ENCODE data around the gene MAP1LC3B2. TPM values are rescaled to one million over a fixed set of nuclear protein-coding genes. Genes with fewer than 3 reads are reported as not detected.

MAP1LC3B2 gene
- total and polyA plus RNA-seq, 3 experiments from 2014 or later = 0.96 to 5.8 (median 1.7) TPM

GRCh38 chr12:116556356-116556952 lies 2.7 kb upstream of the MAP1LC3B2 start:
- H3K27me3 Mint-ChIP-seq = peaks cover 0 to 4% of the 10 kb centered on the region in 2 donors
- ChIA-PET CTCF (no interaction called here), POLR2A (no interaction called here)
- no peak overlapping the region for H3K27ac ChIP-seq (ENCODE audit: low read depth, low read length)
- no peaks in the 10 kb centered on the region for H3K9me3 ChIP-seq (ENCODE audit: low read length)
- H3K36me3 ChIP-seq (ENCODE audit: insufficient read depth, low read length) = no peaks in the 10 kb centered on the region
- no peaks in the 10 kb centered on the region for H3K27me3 ChIP-seq (ENCODE audit: insufficient read depth, low read length, poor library complexity, severe bottlenecking)
- peak overlapping the region in 1 of 7 donors; percentile 1 for H3K4me3 Mint-ChIP-seq
- no peaks in the 10 kb centered on the region for H3K36me3 Mint-ChIP-seq
- H3K4me1 ChIP-seq (ENCODE audit: insufficient read depth, low read length) = peaks cover 34% of the 10 kb centered on the region
- no peak overlapping the region for H3K4me3 ChIP-seq (ENCODE audit: low read length)
- H3K9me3 Mint-ChIP-seq = peaks cover 0 to 2% (median 0%) of the 10 kb centered on the region in 5 donors
- H3K4me1 Mint-ChIP-seq = peaks cover 24 to 37% (median 24%) of the 10 kb centered on the region in 3 donors
- DNase-seq = no peak
- peak overlapping the region in 1 of 8 donors; percentile 54 for H3K27ac Mint-ChIP-seq

GRCh38 chr12:116556964-116557698 lies 2.0 kb upstream of the MAP1LC3B2 start:
- H3K27me3 Mint-ChIP-seq = peaks cover 0 to 4% of the 10 kb centered on the region in 2 donors
- H3K27ac Mint-ChIP-seq = peak overlapping the region in 1 of 8 donors; percentile 22
- peak overlapping the region in 1 of 7 donors; percentile 1 for H3K4me3 Mint-ChIP-seq
- peaks cover 0 to 2% (median 0%) of the 10 kb centered on the region in 5 donors for H3K9me3 Mint-ChIP-seq
- Histone ChIP-seq H3K27ac (ENCODE audit: low read depth, low read length) (no peak overlapping the region), H3K4me3 (ENCODE audit: low read length) (no peak overlapping the region), H3K27me3 (ENCODE audit: insufficient read depth, low read length, poor library complexity, severe bottlenecking) (no peaks in the 10 kb centered on the region), H3K36me3 (ENCODE audit: insufficient read depth, low read length) (no peaks in the 10 kb centered on the region), H3K9me3 (ENCODE audit: low read length) (no peaks in the 10 kb centered on the region), H3K4me1 (ENCODE audit: insufficient read depth, low read length) (peaks cover 39% of the 10 kb centered on the region)
- POLR2A ChIA-PET = no interaction called here
- CTCF ChIA-PET = no interaction called here
- peaks cover 24 to 39% (median 24%) of the 10 kb centered on the region in 3 donors for H3K4me1 Mint-ChIP-seq
- H3K36me3 Mint-ChIP-seq = no peaks in the 10 kb centered on the region
- no peak for DNase-seq

GRCh38 chr12:116558280-116559161 lies 660 bp upstream of the MAP1LC3B2 start:
- no peak for DNase-seq
- H3K36me3 Mint-ChIP-seq = peaks cover 0 to 5% (median 0%) of the 10 kb centered on the region in 3 donors
- peaks cover 24 to 39% (median 24%) of the 10 kb centered on the region in 3 donors for H3K4me1 Mint-ChIP-seq
- CTCF ChIA-PET = interaction anchor here (0.5 to 2.1 kb wide), 6 partner anchors 8 to 133 kb away, joined by 3 to 7 read pairs (median 4); no protein-coding TSS in a partner anchor
- Histone ChIP-seq H3K4me1 (ENCODE audit: insufficient read depth, low read length) (peaks cover 39% of the 10 kb centered on the region), H3K36me3 (ENCODE audit: insufficient read depth, low read length) (no peaks in the 10 kb centered on the region), H3K27me3 (ENCODE audit: insufficient read depth, low read length, poor library complexity, severe bottlenecking) (no peaks in the 10 kb centered on the region), H3K27ac (ENCODE audit: low read depth, low read length) (peak overlapping the region; percentile 88), H3K4me3 (ENCODE audit: low read length) (peak overlapping the region; percentile 40), H3K9me3 (ENCODE audit: low read length) (no peaks in the 10 kb centered on the region)
- H3K27ac Mint-ChIP-seq = peak overlapping the region; percentile 85 to 99 (median 96)
- POLR2A ChIA-PET = interaction anchor here (1.5 kb wide), 1 partner anchor 25 kb away, joined by 9 read pairs; no protein-coding TSS in a partner anchor
- H3K27me3 Mint-ChIP-seq = peaks cover 0 to 4% of the 10 kb centered on the region in 2 donors
- H3K4me3 Mint-ChIP-seq = peak overlapping the region in 6 of 7 donors; percentile 80 to 90 (median 84)
- H3K9me3 Mint-ChIP-seq = peaks cover 0 to 4% (median 2%) of the 10 kb centered on the region in 5 donors

DNA sequence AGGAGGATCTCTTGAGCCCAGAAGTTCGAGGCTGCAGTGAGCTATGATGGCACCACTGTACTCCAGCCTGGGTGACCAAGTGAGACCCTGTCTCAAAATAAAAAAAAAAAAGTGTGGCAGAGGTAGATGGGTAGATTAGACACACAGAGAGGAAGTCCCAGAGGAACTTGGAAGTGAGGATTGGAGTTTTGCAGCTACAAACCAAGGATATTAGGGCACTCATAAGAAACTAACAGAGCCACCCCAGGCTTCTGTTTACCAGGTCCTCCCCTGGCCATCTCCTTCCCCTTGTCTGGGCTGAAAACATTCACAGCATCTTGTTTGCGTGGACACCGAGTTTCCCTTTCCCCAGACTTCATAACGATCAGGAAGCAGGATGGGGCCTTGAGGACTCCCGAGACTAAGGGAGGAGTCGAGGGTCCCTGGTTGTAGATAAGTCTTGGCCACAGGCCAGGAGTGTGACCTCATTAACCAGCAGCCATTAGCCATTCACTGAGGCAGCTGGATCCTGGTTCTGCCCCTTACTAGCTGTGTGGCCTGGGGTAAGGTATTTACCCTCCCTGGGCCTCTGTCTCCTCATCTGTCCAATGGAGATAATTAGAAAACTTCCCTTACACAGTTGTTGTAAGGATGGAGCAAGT lies 2.1 kb downstream of the MAP1LC3B2 start:
- H3K4me1 ChIP-seq (ENCODE audit: insufficient read depth, low read length) = peaks cover 39% of the 10 kb centered on the region
- H3K9me3 Mint-ChIP-seq = peaks cover 0 to 13% (median 10%) of the 10 kb centered on the region in 5 donors
- H3K36me3 Mint-ChIP-seq = peaks cover 0 to 30% (median 0%) of the 10 kb centered on the region in 3 donors
- ChIA-PET CTCF (interaction anchor here (1.0 to 2.6 kb wide), 3 partner anchors 9 to 52 kb away, joined by 3 to 14 read pairs (median 4); no protein-coding TSS in a partner anchor), POLR2A (interaction anchor here (1.1 kb wide), 1 partner anchor 13 kb away, joined by 3 read pairs; no protein-coding TSS in a partner anchor)
- H3K27ac ChIP-seq (ENCODE audit: low read depth, low read length) = no peak overlapping the region
- no peak overlapping the region for H3K4me3 ChIP-seq (ENCODE audit: low read length)
- no peaks in the 10 kb centered on the region for H3K27me3 ChIP-seq (ENCODE audit: insufficient read depth, low read length, poor library complexity, severe bottlenecking)
- no peak for DNase-seq
- H3K27me3 Mint-ChIP-seq = peaks cover 0 to 6% of the 10 kb centered on the region in 2 donors
- H3K9me3 ChIP-seq (ENCODE audit: low read length) = no peaks in the 10 kb centered on the region
- H3K36me3 ChIP-seq (ENCODE audit: insufficient read depth, low read length) = no peaks in the 10 kb centered on the region
- no peak overlapping the region for H3K4me3 Mint-ChIP-seq
- peak overlapping the region in 2 of 8 donors; percentile 27 to 38 for H3K27ac Mint-ChIP-seq
- H3K4me1 Mint-ChIP-seq = peaks cover 24 to 36% (median 24%) of the 10 kb centered on the region in 3 donors

GRCh38 chr12:116562090-116562489 lies 2.9 kb downstream of the MAP1LC3B2 start:
- POLR2A ChIA-PET = no interaction called here

GRCh38 chr12:116563262-116563661 lies 4.1 kb downstream of the MAP1LC3B2 start:
- Mint-ChIP-seq H3K4me3 (no peak overlapping the region), H3K9me3 (peaks cover 0 to 13% (median 10%) of the 10 kb centered on the region in 5 donors), H3K4me1 (peaks cover 24 to 27% (median 24%) of the 10 kb centered on the region in 3 donors), H3K36me3 (peaks cover 0 to 30% (median 0%) of the 10 kb centered on the region in 3 donors), H3K27ac (peak overlapping the region in 1 of 8 donors; percentile 12), H3K27me3 (peaks cover 0 to 6% of the 10 kb centered on the region in 2 donors)
- Histone ChIP-seq H3K9me3 (ENCODE audit: low read length) (no peaks in the 10 kb centered on the region), H3K27me3 (ENCODE audit: insufficient read depth, low read length, poor library complexity, severe bottlenecking) (no peaks in the 10 kb centered on the region), H3K4me3 (ENCODE audit: low read length) (no peak overlapping the region), H3K36me3 (ENCODE audit: insufficient read depth, low read length) (no peaks in the 10 kb centered on the region), H3K4me1 (ENCODE audit: insufficient read depth, low read length) (peaks cover 33% of the 10 kb centered on the region), H3K27ac (ENCODE audit: low read depth, low read length) (no peak overlapping the region)
- POLR2A ChIA-PET = no interaction called here
- CTCF ChIA-PET = no interaction called here
- DNase-seq = no peak

More at GRCh38 chr12:116562090-116562489, 2.9 kb downstream of the MAP1LC3B2 start:
- Mint-ChIP-seq H3K4me1 (peaks cover 24 to 32% (median 24%) of the 10 kb centered on the region in 3 donors), H3K9me3 (peaks cover 0 to 13% (median 10%) of the 10 kb centered on the region in 5 donors), H3K4me3 (no peak overlapping the region), H3K36me3 (peaks cover 0 to 30% (median 0%) of the 10 kb centered on the region in 3 donors), H3K27me3 (peaks cover 0 to 6% of the 10 kb centered on the region in 2 donors), H3K27ac (peak overlapping the region in 1 of 8 donors; percentile 27)
- Histone ChIP-seq H3K27ac (ENCODE audit: low read depth, low read length) (no peak overlapping the region), H3K4me3 (ENCODE audit: low read length) (no peak overlapping the region), H3K9me3 (ENCODE audit: low read length) (no peaks in the 10 kb centered on the region), H3K27me3 (ENCODE audit: insufficient read depth, low read length, poor library complexity, severe bottlenecking) (no peaks in the 10 kb centered on the region), H3K36me3 (ENCODE audit: insufficient read depth, low read length) (no peaks in the 10 kb centered on the region), H3K4me1 (ENCODE audit: insufficient read depth, low read length) (peaks cover 39% of the 10 kb centered on the region)
- CTCF ChIA-PET = interaction anchor here (1.0 to 2.6 kb wide), 2 partner anchors 8 to 24 kb away, joined by 3 to 14 read pairs; no protein-coding TSS in a partner anchor
- no peak for DNase-seq

- H3K36me3 ChIP-seq (ENCODE audit: insufficient read depth, low read length) = no peaks in the 10 kb centered on the region
- peaks cover 0 to 30% (median 0%) of the 10 kb centered on the region in 3 donors for H3K36me3 Mint-ChIP-seq
- CTCF ChIA-PET = interaction anchor here (0.6 to 0.9 kb wide), 2 partner anchors 36 to 607 kb away, joined by 3 read pairs; no protein-coding TSS in a partner anchor
Observed at GRCh38 chr12:116564080-116564479, 4.9 kb downstream of the MAP1LC3B2 start.

More at GRCh38 chr12:116564080-116564479, 4.9 kb downstream of the MAP1LC3B2 start:
- H3K4me3 ChIP-seq (ENCODE audit: low read length) = no peak overlapping the region
- H3K4me1 ChIP-seq (ENCODE audit: insufficient read depth, low read length) = peaks cover 25% of the 10 kb centered on the region
- peaks cover 0 to 13% (median 10%) of the 10 kb centered on the region in 5 donors for H3K9me3 Mint-ChIP-seq
- no peak overlapping the region for H3K27ac Mint-ChIP-seq
- no peak overlapping the region for H3K27ac ChIP-seq (ENCODE audit: low read depth, low read length)
- H3K9me3 ChIP-seq (ENCODE audit: low read length) = no peaks in the 10 kb centered on the region
- no peaks in the 10 kb centered on the region for H3K27me3 ChIP-seq (ENCODE audit: insufficient read depth, low read length, poor library complexity, severe bottlenecking)
- POLR2A ChIA-PET = no interaction called here
- H3K27me3 Mint-ChIP-seq = peaks cover 0 to 8% of the 10 kb centered on the region in 2 donors
- DNase-seq = no peak
- no peak overlapping the region for H3K4me3 Mint-ChIP-seq
- H3K4me1 Mint-ChIP-seq = peaks cover 16 to 19% (median 16%) of the 10 kb centered on the region in 3 donors
